SK-N-SH (cell line): ENCODE results near the gene KIF5C.

Experiments used
- EP300 ChIP-seq, 2 experiments: IDR thresholded peaks; 2 replicates each; pipeline versions ENCODE4 v1.4.0 to v1.6.1; 2012; ENCODE audit warnings: borderline replicate concordance in 1 of 2, low read depth in 1 of 2, low read length in 1 of 2
- FOXM1 ChIP-seq: IDR thresholded peaks from 2 replicates; pipeline ENCODE4 v1.4.0; 2012; ENCODE audit warnings: low read depth, mild to moderate bottlenecking
- MXI1 ChIP-seq: IDR thresholded peaks from 2 replicates; pipeline ENCODE4 v1.6.1; 2012; ENCODE audit warnings: mild to moderate bottlenecking, low read depth, low read length, improper control_type of control experiment
- POLR2AphosphoS5 ChIP-seq: IDR thresholded peaks from 2 replicates; pipeline ENCODE4 v1.6.1; 2012; ENCODE audit warnings: low read depth, low read length
- RXRA ChIP-seq: IDR thresholded peaks from 2 replicates; pipeline ENCODE4 v1.4.0; 2012; ENCODE audit warnings: low read depth, mild to moderate bottlenecking, borderline replicate concordance
- SMC3 ChIP-seq: IDR thresholded peaks from 2 replicates; pipeline ENCODE4 v1.6.1; 2012; ENCODE audit warnings: low read depth, low read length, improper control_type of control experiment
- TF ChIP-seq, protein P1 (sequence below): fragments of 200-600 bp; sonication (generic); IDR thresholded peaks from 2 replicates; pipeline ENCODE4 v1.6.1; 2017; ENCODE audit warnings: antibody characterized with exemption, mild to moderate bottlenecking, moderate library complexity
- TF ChIP-seq, protein P2 (sequence below): IDR thresholded peaks from 2 replicates; pipeline ENCODE4; 2012
- TF ChIP-seq, protein P3 (sequence below): fragments of 150-350 bp; IDR thresholded peaks from 2 replicates; pipeline ENCODE4 v1.6.1; 2017; ENCODE audit warnings: antibody characterized with exemption, low read length, low read depth, borderline replicate concordance

DNA sequence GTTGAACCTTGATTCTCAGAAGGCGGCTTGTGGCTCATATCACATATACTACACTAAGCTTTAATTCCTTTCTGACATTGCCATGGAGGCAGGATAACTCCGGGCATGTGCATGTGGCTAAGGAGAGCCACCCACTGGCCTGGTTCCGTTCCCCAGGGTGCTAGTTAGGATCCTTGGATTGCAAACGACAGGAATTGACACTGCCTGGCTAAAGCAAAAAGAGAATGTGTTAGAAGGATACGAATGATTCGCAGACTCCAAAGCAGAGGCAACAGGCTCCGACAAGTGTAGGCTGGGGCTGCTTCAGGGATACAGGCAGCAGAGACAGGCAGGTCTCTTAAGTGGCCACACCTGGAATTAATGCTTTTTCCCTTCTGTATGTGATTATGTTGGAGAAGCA is 92.0 kb downstream of the KIF5C start:
- TF ChIP-seq EP300 (IDR thresholded peaks at IDR 0.05; ENCODE audit: borderline replicate concordance in 1 of 2, low read depth in 1 of 2, low read length in 1 of 2), result no peak
- TF ChIP-seq RXRA, result no peak
- TF ChIP-seq SMC3, result no peak
- TF ChIP-seq, protein P1, sequence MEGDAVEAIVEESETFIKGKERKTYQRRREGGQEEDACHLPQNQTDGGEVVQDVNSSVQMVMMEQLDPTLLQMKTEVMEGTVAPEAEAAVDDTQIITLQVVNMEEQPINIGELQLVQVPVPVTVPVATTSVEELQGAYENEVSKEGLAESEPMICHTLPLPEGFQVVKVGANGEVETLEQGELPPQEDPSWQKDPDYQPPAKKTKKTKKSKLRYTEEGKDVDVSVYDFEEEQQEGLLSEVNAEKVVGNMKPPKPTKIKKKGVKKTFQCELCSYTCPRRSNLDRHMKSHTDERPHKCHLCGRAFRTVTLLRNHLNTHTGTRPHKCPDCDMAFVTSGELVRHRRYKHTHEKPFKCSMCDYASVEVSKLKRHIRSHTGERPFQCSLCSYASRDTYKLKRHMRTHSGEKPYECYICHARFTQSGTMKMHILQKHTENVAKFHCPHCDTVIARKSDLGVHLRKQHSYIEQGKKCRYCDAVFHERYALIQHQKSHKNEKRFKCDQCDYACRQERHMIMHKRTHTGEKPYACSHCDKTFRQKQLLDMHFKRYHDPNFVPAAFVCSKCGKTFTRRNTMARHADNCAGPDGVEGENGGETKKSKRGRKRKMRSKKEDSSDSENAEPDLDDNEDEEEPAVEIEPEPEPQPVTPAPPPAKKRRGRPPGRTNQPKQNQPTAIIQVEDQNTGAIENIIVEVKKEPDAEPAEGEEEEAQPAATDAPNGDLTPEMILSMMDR, result no peak
- TF ChIP-seq, protein P2, sequence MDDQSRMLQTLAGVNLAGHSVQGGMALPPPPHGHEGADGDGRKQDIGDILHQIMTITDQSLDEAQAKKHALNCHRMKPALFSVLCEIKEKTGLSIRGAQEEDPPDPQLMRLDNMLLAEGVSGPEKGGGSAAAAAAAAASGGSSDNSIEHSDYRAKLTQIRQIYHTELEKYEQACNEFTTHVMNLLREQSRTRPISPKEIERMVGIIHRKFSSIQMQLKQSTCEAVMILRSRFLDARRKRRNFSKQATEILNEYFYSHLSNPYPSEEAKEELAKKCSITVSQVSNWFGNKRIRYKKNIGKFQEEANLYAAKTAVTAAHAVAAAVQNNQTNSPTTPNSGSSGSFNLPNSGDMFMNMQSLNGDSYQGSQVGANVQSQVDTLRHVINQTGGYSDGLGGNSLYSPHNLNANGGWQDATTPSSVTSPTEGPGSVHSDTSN, result no peak
- no peak for TF ChIP-seq FOXM1
- no peak for TF ChIP-seq POLR2AphosphoS5
- no peak for TF ChIP-seq MXI1
- TF ChIP-seq, protein P3, sequence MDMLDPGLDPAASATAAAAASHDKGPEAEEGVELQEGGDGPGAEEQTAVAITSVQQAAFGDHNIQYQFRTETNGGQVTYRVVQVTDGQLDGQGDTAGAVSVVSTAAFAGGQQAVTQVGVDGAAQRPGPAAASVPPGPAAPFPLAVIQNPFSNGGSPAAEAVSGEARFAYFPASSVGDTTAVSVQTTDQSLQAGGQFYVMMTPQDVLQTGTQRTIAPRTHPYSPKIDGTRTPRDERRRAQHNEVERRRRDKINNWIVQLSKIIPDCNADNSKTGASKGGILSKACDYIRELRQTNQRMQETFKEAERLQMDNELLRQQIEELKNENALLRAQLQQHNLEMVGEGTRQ, result no peak
